Transverse colon (tissue), 4 donors: ENCODE results near the gene MIP.

ENCODE experiments used
- CTCF ChIP-seq, 5 experiments: fragments of 200-600 bp in 3 of 5; fragments of 450-650 bp in 2 of 5; sonication (generic) in 3 of 5; IDR thresholded peaks; 1 replicate in 2 of 5; 2 replicates in 3 of 5; pipeline ENCODE4 v1.5.1; 2016 to 2017; ENCODE audit warnings: antibody characterized with exemption in 5 of 5, inconsistent platforms in 3 of 5, mild to moderate bottlenecking in 2 of 5, moderate library complexity in 1 of 5
- EP300 ChIP-seq: sonication (generic); formaldehyde crosslinking; IDR thresholded peaks from one replicate; pipeline ENCODE4 v1.6.1; 2017; ENCODE audit warnings: antibody characterized with exemption, low read depth
- POLR2A ChIP-seq: fragments of 450-650 bp; IDR thresholded peaks from one replicate; pipeline ENCODE4 v1.6.1; 2016; ENCODE audit warnings: antibody characterized with exemption, mild to moderate bottlenecking, moderate library complexity
- POLR2AphosphoS5 ChIP-seq, 3 donors: sonication (generic); formaldehyde crosslinking; IDR thresholded peaks; one replicate each; pipeline ENCODE4 v1.6.1; 2016; ENCODE audit warnings: antibody characterized with exemption in 3 of 3

- TF ChIP-seq CTCF (IDR thresholded peaks at IDR 0.05): no peak
- TF ChIP-seq EP300: no peak
- TF ChIP-seq POLR2A: no peak
- no peak for TF ChIP-seq POLR2AphosphoS5 (IDR thresholded peaks at IDR 0.05)
These were observed 16.9 kb downstream of the MIP start for GRCh38 chr12:56437430-56438176.
